ENCODE results near the gene LCMT1. TPM values are rescaled to one million over a fixed set of nuclear protein-coding genes. Genes with fewer than 3 reads are reported as not detected.
"Not testable (repeated sequence)": the region's sequence is repeated elsewhere in the genome, so short reads cannot be mapped to it uniquely, and the experiment has no call there.

Gene LCMT1
- total RNA-seq, 1 experiment from 2014 or later: 44.2 TPM

DNA sequence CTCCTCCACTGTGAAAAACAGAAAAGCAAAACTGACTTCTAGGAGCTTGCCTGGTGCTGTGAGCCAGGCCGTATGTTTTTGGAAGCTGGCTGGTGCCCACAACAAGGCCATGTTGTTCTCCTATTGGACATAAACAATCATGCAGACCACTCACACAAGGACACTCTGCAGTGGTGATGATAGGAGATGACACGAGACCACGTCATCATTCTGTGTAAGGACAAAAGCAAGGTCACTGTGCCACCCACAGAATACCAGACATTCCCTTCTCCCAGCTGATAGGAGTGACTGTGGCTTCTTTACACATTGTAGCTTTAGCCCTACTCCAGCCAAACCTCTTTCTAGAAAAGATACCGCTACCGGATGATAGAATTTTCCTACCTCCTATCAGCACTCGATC is 47.7 kb upstream of the LCMT1 start:
- H3K4me1 ChIP-seq (ENCODE audit: control insufficient read depth, insufficient read depth, low read length): peaks cover 9% of the 10 kb centered on the region
- no peaks in the 10 kb centered on the region for H3K36me3 ChIP-seq (ENCODE audit: control insufficient read depth, insufficient read depth, low read length)
- POLR2A ChIA-PET: no interaction called here
- no peaks in the 10 kb centered on the region for H3K9me3 ChIP-seq (ENCODE audit: control insufficient read depth, insufficient read depth, low read depth, low read length)
- BruUV-seq (replicated peaks): no TSS peak
- no peak overlapping the region for H3K4me3 ChIP-seq (ENCODE audit: low read depth in 2 of 2, low read length in 2 of 2)
- no peaks in the 10 kb centered on the region for H3K27me3 ChIP-seq (ENCODE audit: control insufficient read depth, insufficient read depth, low read length)
- ATAC-seq: no peak
- DNase-seq (ENCODE audit: low read depth, low spot score): no peak
- in situ Hi-C loops (cut with HindIII; ENCODE audit: low pct_unique_long_range_greater_than_20kb, low sequenced_read_pairs) (no loop called here), intact Hi-C loops (cut with micrococcal nuclease; ENCODE audit: unreplicated experiment) (loop anchor here (5.0 kb wide), 1 partner anchor 43 kb away; no protein-coding TSS in a partner anchor)
- CTCF ChIA-PET: interaction anchor here (0.6 kb wide), 1 partner anchor 159 kb away, joined by 3 read pairs; no protein-coding TSS in a partner anchor
- no peak overlapping the region for H3K27ac ChIP-seq (ENCODE audit: low read length)
- TF ChIP-seq, protein P1, sequence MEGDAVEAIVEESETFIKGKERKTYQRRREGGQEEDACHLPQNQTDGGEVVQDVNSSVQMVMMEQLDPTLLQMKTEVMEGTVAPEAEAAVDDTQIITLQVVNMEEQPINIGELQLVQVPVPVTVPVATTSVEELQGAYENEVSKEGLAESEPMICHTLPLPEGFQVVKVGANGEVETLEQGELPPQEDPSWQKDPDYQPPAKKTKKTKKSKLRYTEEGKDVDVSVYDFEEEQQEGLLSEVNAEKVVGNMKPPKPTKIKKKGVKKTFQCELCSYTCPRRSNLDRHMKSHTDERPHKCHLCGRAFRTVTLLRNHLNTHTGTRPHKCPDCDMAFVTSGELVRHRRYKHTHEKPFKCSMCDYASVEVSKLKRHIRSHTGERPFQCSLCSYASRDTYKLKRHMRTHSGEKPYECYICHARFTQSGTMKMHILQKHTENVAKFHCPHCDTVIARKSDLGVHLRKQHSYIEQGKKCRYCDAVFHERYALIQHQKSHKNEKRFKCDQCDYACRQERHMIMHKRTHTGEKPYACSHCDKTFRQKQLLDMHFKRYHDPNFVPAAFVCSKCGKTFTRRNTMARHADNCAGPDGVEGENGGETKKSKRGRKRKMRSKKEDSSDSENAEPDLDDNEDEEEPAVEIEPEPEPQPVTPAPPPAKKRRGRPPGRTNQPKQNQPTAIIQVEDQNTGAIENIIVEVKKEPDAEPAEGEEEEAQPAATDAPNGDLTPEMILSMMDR (IDR thresholded peaks at IDR 0.05): no peak
- TF ChIP-seq SIN3A (IDR thresholded peaks at IDR 0.05; ENCODE audit: borderline replicate concordance, insufficient read depth, low read depth, low read length) (no peak), POLR2AphosphoS5 (IDR thresholded peaks at IDR 0.05; ENCODE audit: low read depth, low read length) (no peak), TCF7L2 (IDR thresholded peaks at IDR 0.05; ENCODE audit: low read depth, low read length) (no peak)
- TF ChIP-seq, protein P2, sequence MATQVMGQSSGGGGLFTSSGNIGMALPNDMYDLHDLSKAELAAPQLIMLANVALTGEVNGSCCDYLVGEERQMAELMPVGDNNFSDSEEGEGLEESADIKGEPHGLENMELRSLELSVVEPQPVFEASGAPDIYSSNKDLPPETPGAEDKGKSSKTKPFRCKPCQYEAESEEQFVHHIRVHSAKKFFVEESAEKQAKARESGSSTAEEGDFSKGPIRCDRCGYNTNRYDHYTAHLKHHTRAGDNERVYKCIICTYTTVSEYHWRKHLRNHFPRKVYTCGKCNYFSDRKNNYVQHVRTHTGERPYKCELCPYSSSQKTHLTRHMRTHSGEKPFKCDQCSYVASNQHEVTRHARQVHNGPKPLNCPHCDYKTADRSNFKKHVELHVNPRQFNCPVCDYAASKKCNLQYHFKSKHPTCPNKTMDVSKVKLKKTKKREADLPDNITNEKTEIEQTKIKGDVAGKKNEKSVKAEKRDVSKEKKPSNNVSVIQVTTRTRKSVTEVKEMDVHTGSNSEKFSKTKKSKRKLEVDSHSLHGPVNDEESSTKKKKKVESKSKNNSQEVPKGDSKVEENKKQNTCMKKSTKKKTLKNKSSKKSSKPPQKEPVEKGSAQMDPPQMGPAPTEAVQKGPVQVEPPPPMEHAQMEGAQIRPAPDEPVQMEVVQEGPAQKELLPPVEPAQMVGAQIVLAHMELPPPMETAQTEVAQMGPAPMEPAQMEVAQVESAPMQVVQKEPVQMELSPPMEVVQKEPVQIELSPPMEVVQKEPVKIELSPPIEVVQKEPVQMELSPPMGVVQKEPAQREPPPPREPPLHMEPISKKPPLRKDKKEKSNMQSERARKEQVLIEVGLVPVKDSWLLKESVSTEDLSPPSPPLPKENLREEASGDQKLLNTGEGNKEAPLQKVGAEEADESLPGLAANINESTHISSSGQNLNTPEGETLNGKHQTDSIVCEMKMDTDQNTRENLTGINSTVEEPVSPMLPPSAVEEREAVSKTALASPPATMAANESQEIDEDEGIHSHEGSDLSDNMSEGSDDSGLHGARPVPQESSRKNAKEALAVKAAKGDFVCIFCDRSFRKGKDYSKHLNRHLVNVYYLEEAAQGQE (IDR thresholded peaks at IDR 0.05; ENCODE audit: insufficient read depth in 1 of 2, low read depth in 2 of 2, low read length in 1 of 2): no peak

- in situ Hi-C loops (cut with HindIII; ENCODE audit: low pct_unique_long_range_greater_than_20kb, low sequenced_read_pairs); H3K4me3 ChIP-seq (ENCODE audit: low read depth in 2 of 2, low read length in 2 of 2); H3K36me3 ChIP-seq (ENCODE audit: control insufficient read depth, insufficient read depth, low read length); H3K27ac ChIP-seq (ENCODE audit: low read length); H3K4me1 ChIP-seq (ENCODE audit: control insufficient read depth, insufficient read depth, low read length); H3K27me3 ChIP-seq (ENCODE audit: control insufficient read depth, insufficient read depth, low read length); H3K9me3 ChIP-seq (ENCODE audit: control insufficient read depth, insufficient read depth, low read depth, low read length); POLR2A ChIA-PET; ATAC-seq; BruUV-seq (replicated peaks); DNase-seq (ENCODE audit: low read depth, low spot score): not testable (repeated sequence)
- intact Hi-C loops (cut with micrococcal nuclease; ENCODE audit: unreplicated experiment): loop anchor here (5.0 kb wide), 1 partner anchor 43 kb away; no protein-coding TSS in a partner anchor
- CTCF ChIA-PET: interaction anchor here (0.6 kb wide), 1 partner anchor 159 kb away, joined by 3 read pairs; no protein-coding TSS in a partner anchor
Measured at GRCh38 chr16:25064281-25064680, 47.3 kb upstream of the LCMT1 start.

DNA sequence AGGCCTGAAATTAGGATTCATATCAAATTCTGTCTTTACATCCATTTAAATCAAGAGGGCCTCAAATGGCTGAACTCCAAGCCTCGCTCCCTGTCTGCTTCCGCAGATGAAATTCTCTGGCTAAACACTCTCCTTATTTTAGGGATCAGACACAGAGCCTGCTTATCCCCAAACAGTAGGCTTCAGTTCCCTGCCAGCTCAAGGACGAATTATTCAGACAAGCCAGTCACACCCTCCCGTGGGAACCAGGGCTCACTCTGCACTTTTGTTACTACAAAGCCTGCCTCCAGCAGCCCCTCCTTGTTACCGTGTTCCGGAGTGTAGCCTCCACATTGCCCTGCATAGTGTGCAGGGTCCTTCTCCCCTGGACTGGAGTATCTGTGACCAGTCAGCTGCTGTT is 46.6 kb upstream of the LCMT1 start:
- H3K4me1 ChIP-seq (ENCODE audit: control insufficient read depth, insufficient read depth, low read length): peaks cover 9% of the 10 kb centered on the region
- no peaks in the 10 kb centered on the region for H3K27me3 ChIP-seq (ENCODE audit: control insufficient read depth, insufficient read depth, low read length)
- ATAC-seq (no peak), DNase-seq (ENCODE audit: low read depth, low spot score) (no peak)
- POLR2A ChIA-PET: no interaction called here
- intact Hi-C loops (cut with micrococcal nuclease; ENCODE audit: unreplicated experiment): loop anchor here (1.0 to 5.0 kb wide), 2 partner anchors 8 to 42 kb away; no protein-coding TSS in a partner anchor
- TF ChIP-seq, protein P1 (IDR thresholded peaks at IDR 0.05): no peak
- no TSS peak for BruUV-seq (replicated peaks)
- H3K27ac ChIP-seq (ENCODE audit: low read length): peak overlapping the region; percentile 10; the same call in 1 of the 2 replicates
- CTCF ChIA-PET: interaction anchor here (0.6 to 0.7 kb wide), 3 partner anchors 38 to 740 kb away, joined by 7 to 9 read pairs (median 8); no protein-coding TSS in a partner anchor
- H3K4me3 ChIP-seq (ENCODE audit: low read depth in 2 of 2, low read length in 2 of 2): no peak overlapping the region
- no peaks in the 10 kb centered on the region for H3K9me3 ChIP-seq (ENCODE audit: control insufficient read depth, insufficient read depth, low read depth, low read length)
- in situ Hi-C loops (cut with HindIII; ENCODE audit: low pct_unique_long_range_greater_than_20kb, low sequenced_read_pairs): no loop called here
- H3K36me3 ChIP-seq (ENCODE audit: control insufficient read depth, insufficient read depth, low read length): no peaks in the 10 kb centered on the region
